Measurements from ENCODE around the gene TTC28.

The TTC28 gene

DNA sequence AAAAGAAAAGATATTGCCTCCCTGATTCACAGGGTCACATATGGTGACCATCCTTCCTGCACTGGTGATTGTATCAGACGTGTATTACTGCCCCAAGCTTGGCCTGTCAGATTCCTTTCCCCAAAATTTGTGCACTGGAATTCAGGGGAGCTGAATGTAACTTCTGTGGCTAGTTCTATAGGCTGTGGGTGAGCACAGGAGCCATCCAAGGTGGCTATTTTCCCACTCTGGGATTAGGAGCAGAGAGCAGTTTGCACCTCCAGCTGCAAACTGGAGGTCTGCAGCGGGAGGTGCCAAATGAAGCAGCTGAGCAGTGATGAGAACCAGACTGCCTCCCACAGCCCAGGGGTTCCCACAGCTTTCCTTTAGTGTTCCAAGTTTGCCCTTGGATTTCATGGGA is 636.4 kb downstream of the TTC28 start:
- in situ Hi-C loops (cut with HindIII; ENCODE audit: low sequenced_read_pairs): no loop called here

GRCh38 chr22:28034760-28035401 is 644.8 kb downstream of the TTC28 start:
- in situ Hi-C loops (cut with HindIII; ENCODE audit: low sequenced_read_pairs): no loop called here

DNA sequence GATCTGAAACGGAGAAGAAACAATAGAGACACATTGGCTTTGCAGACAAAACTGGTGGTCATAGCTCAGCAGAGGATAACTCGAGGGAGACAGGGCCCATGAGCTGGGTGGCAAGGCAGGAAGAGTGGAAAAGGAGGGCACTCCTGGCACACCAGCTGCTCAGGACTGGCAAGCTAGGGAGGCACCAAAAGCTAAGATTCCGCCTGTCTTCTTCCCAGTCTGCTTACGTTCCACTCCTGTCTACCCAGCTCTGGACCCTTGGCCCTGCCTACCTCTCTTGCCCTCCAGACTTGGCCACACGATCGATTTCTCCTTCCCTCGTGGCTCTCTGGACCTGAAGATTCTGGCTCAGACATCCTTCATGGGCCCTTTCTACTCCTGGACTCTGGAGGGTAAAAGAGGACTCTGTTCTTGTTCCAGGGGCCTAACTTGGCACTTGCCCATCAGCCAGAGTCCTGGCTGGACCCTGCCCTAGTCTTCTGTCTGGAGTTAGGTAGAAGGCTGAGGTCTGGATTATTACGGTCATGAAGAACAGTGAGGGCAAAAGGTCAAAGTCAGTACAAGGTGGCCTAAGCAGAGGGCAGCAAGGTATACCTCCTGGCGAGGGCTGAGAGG is 645.4 kb downstream of the TTC28 start:
- in situ Hi-C loops (cut with HindIII; ENCODE audit: low sequenced_read_pairs): no loop called here

GRCh38 chr22:28032861-28033260 is 646.8 kb downstream of the TTC28 start:
- in situ Hi-C loops (cut with HindIII; ENCODE audit: low sequenced_read_pairs): no loop called here

- in situ Hi-C loops (cut with HindIII; ENCODE audit: low sequenced_read_pairs): no loop called here
These were observed 648.2 kb downstream of the TTC28 start for GRCh38 chr22:28031383-28031922.

DNA sequence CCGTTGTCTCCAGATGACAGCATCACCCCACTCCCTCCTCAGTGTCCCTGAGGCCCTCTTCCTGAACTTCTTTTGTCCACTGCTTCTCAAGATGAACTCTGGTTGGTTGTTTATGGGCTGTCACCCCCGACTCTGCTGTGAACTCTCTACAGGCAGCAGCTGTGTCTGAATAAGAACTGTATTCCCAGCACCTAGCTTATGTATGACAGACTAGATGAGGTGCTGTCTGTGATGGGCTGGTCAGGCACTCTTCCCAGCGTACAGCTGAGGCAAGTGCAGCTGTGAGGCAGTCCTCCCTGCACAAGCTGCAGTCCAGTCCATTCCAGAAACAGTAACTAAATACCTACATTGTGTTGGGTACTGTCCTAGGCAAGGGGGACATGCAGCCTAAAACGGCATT is 649.2 kb downstream of the TTC28 start:
- in situ Hi-C loops (cut with HindIII; ENCODE audit: low sequenced_read_pairs): no loop called here

GRCh38 chr22:28029956-28030355 is 649.7 kb downstream of the TTC28 start:
- in situ Hi-C loops (cut with HindIII; ENCODE audit: low sequenced_read_pairs): no loop called here

GRCh38 chr22:28029201-28029948 is 650.3 kb downstream of the TTC28 start:
- in situ Hi-C loops (cut with HindIII; ENCODE audit: low sequenced_read_pairs): no loop called here

- in situ Hi-C loops (cut with HindIII; ENCODE audit: low sequenced_read_pairs): no loop called here
These were observed 651.9 kb downstream of the TTC28 start for GRCh38 chr22:28027453-28028448.

- in situ Hi-C loops (cut with HindIII; ENCODE audit: low sequenced_read_pairs): no loop called here
These were observed 653.6 kb downstream of the TTC28 start for GRCh38 chr22:28025866-28026575.

DNA sequence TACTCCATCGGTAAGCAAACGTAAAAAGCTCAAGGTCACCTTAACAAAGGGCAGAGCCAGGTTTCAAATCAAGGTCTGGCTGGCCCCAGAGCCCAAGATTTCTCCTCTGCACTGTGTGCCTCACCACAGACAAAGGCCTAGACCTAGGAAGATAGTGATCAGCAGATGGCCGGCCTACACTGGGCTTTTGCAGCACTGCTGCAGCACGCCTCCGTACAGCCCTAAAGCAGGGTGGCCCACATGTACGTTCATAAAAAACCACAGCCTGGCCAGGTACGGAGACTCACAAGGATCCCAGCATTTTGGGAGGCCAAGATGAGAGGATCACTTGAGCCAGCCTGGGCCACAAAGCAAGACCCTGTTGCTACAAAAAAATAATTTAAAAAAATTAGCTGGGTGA is 654.3 kb downstream of the TTC28 start:
- in situ Hi-C loops (cut with HindIII; ENCODE audit: low sequenced_read_pairs): no loop called here

DNA sequence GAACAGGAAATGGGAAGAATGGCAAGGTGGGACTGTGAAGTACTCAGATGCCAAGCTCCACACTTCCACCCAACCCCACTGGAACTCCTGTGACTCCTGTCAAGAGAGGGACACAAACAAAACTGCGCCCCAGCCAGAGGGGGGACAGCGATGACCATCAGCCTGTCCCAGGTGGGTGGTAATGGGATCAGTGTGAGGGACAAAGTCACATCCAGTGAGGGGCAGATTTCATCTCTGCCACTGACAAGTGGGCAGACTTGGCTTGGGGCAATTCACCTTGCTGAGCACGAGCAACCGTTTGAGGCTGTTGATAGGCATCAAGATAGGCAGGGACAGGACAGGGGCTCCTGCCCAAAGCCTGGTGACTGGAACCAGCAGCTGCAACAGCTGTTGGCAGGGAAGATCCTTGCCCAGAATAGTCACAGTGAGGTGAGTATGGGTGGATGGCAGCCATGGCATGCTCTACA is 655.2 kb downstream of the TTC28 start:
- in situ Hi-C loops (cut with HindIII; ENCODE audit: low sequenced_read_pairs): loop anchor here (25.0 kb wide), 1 partner anchor 563 kb away; no protein-coding TSS in a partner anchor

- in situ Hi-C loops (cut with HindIII; ENCODE audit: low sequenced_read_pairs): loop anchor here (25.0 kb wide), 1 partner anchor 564 kb away; no protein-coding TSS in a partner anchor
These were observed 655.9 kb downstream of the TTC28 start for GRCh38 chr22:28023774-28024173.

DNA sequence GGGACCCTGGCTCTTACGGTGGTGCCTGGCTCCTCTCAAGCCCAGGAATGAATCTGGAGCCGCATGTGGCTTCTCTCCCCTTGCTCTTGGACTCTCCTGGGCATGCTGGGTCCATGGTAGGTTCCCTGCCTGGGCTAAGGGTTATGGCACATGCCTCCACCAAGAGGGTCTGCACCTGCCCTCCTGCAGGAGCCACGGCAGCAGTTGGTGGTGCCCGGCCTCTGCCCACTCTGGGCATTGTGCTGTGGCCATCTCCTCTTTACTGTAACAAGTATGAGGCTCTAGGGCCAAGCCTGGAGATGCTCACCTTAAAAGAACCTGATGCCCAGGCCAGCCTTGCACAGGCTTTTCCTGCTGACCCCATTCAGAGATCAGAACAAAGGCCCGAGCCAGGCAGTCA is 656.6 kb downstream of the TTC28 start:
- in situ Hi-C loops (cut with HindIII; ENCODE audit: low sequenced_read_pairs): loop anchor here (25.0 kb wide), 1 partner anchor 564 kb away; no protein-coding TSS in a partner anchor

GRCh38 chr22:28021998-28022660 is 657.5 kb downstream of the TTC28 start:
- in situ Hi-C loops (cut with HindIII; ENCODE audit: low sequenced_read_pairs): loop anchor here (25.0 kb wide), 1 partner anchor 565 kb away; no protein-coding TSS in a partner anchor

DNA sequence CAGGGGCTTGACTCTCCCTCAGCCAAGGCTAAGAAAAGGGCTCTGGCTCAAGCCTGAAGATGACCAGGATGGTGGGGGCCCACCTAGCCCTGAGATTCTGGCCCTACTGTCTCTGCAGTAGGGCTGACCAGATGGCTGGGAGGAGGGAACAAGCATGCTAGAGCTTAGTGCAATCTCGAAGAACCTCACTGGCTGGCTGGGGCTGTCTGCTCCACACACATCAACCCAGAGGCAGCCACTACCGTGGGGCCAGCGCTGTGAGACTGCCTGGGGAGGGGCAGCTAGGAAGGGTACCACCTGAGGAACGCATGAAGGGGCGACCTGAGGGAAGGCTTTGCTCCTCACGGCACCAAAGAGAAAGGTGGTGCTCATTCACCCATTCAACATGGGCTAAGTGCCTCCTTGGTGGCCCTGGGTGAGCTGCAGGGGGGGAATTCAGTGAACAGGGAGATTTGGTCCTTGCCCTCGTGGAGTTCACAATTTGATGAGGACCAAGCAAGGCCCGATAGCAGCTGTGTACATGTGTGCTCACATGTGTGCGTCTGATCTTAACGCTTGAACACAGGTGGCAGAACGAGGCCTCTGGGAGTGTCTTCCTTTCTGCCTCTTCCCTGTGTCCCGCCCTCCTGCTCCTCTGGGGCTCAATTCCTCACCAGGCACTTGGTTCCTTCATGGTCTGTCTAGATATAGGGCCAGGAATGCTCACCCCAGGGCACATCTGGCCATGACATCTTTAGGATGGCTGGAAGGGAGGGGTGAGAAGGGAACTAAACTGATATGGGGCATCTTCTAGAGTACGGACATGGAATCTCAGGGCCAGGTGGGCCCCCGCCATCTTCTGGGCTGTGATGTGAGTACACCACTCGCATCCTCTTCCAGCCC is 658.3 kb downstream of the TTC28 start:
- in situ Hi-C loops (cut with HindIII; ENCODE audit: low sequenced_read_pairs): loop anchor here (25.0 kb wide), 1 partner anchor 566 kb away; no protein-coding TSS in a partner anchor

- in situ Hi-C loops (cut with HindIII; ENCODE audit: low sequenced_read_pairs): loop anchor here (25.0 kb wide), 1 partner anchor 567 kb away; no protein-coding TSS in a partner anchor
These were observed 659.5 kb downstream of the TTC28 start for GRCh38 chr22:28019881-28020861.
